LNCAP (cell line): ENCODE measurements around the gene MGST2.

Source experiments
- CTCF ChIP-seq: fragments of 450-650 bp; IDR thresholded peaks from 2 replicates; pipeline ENCODE4 v1.5.1; 2017; ENCODE audit warnings: mild to moderate bottlenecking

MGST2 gene

GRCh38 chr4:139635966-139636365 lies 29.7 kb upstream of the MGST2 start:
- TF ChIP-seq CTCF = no peak

GRCh38 chr4:139639654-139640053 lies 26.0 kb upstream of the MGST2 start:
- no peak for TF ChIP-seq CTCF

- TF ChIP-seq CTCF = no peak
Observed at GRCh38 chr4:139641218-139641617, 24.4 kb upstream of the MGST2 start.

- no peak for TF ChIP-seq CTCF
Observed at GRCh38 chr4:139642364-139642763, 23.3 kb upstream of the MGST2 start.

- no peak for TF ChIP-seq CTCF
Observed at GRCh38 chr4:139643042-139643895, 22.4 kb upstream of the MGST2 start.

GRCh38 chr4:139645458-139645857 lies 20.2 kb upstream of the MGST2 start:
- TF ChIP-seq CTCF = no peak

- TF ChIP-seq CTCF = no peak
Observed at GRCh38 chr4:139647184-139647583, 18.4 kb upstream of the MGST2 start.
